ENCODE data around the gene BCL11A.

DNA sequence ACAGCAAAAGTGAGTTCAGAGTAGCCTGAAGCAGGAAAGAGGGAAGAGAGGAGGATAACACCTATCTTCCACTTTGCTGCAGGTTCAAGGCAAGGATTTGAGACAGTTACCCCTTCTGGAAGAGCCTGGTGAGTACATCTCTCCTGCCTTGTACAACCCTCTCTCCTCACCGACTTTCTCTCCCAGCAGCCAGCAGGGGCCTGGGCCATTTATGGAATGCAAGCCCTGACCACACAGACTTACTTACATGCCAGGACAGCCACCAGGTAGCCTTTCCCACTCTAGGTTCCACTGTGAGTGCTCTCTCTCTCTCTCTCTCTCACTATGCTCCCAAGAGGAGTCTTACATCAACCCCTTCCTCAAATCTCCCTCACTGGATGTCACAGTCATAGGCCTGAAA lies 57.0 kb downstream of the BCL11A start:
- no peak for TF ChIP-seq POLR2A (IDR thresholded peaks at IDR 0.05)
- TF ChIP-seq, protein P1, sequence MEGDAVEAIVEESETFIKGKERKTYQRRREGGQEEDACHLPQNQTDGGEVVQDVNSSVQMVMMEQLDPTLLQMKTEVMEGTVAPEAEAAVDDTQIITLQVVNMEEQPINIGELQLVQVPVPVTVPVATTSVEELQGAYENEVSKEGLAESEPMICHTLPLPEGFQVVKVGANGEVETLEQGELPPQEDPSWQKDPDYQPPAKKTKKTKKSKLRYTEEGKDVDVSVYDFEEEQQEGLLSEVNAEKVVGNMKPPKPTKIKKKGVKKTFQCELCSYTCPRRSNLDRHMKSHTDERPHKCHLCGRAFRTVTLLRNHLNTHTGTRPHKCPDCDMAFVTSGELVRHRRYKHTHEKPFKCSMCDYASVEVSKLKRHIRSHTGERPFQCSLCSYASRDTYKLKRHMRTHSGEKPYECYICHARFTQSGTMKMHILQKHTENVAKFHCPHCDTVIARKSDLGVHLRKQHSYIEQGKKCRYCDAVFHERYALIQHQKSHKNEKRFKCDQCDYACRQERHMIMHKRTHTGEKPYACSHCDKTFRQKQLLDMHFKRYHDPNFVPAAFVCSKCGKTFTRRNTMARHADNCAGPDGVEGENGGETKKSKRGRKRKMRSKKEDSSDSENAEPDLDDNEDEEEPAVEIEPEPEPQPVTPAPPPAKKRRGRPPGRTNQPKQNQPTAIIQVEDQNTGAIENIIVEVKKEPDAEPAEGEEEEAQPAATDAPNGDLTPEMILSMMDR (IDR thresholded peaks at IDR 0.05) = no peak
